K562 (cell line): ENCODE data around the gene ATRAID. TPM values are rescaled to one million over a fixed set of nuclear protein-coding genes. Genes with fewer than 3 reads are reported as not detected.

Experiments
- ATAC-seq: fragments of 200-7000 bp; cut with Tn5 transposase; 3 replicates; pipeline ENCODE4 v1.9.1; 2020; ENCODE audit warnings: moderate library complexity
- BruUV-seq: library from RNA; stranded (reverse); fragments of 400-500 nt; replicated peaks from 2 replicates; lab custom pipeline; 2021; lab: Mats Ljungman, UMichigan
- CTCF ChIA-PET: fragments of 300-600 bp; formaldehyde crosslinking; extraction: SDS; loops from one replicate; lab custom pipeline; 2021; ENCODE audit warnings: low intra/inter-chr PET ratio; lab: Yijun Ruan, JAX
- POLR2A ChIA-PET: fragments of 300-600, 350-650 bp; sonication (Branson Sonifier 250); formaldehyde crosslinking; extraction: SDS; loops from one replicate; lab custom pipeline; 2021; ENCODE audit warnings: antibody characterized with exemption, inconsistent platforms; lab: Yijun Ruan, JAX
- DNase-seq, 4 experiments: peaks; one replicate each; pipeline versions ENCODE4 v3.0.0 to v3.0.0-alpha.2; 2011 to 2018; ENCODE audit warnings: low spot score in 3 of 4, mixed read lengths in 3 of 4; ENCODE audit errors: extremely low read depth in 1 of 4
- FAIRE-seq: peaks from 2 replicates; lab custom pipeline; 2011; peaks lifted over from hg19 to GRCh38; lab: Jason Lieb, UNC
- H2AFZ ChIP-seq: 2 replicates; pipeline ENCODE4 v1.6.0; 2011; ENCODE audit warnings: low read depth, low read length, control low read depth, inconsistent platforms
- H3K27ac ChIP-seq: fragments of 200-600 bp; 3 replicates; pipeline ENCODE4 v1.8.0; 2011; ENCODE audit warnings: low read depth, mild to moderate bottlenecking, control low read depth, inconsistent platforms, low read length, moderate library complexity, mixed read lengths; ENCODE audit errors: extremely low read depth
- H3K27me3 ChIP-seq, 2 experiments: fragments of 300-600 bp in 1 of 2; 2 replicates in 1 of 2; 3 replicates in 1 of 2; pipeline versions ENCODE4 v1.6.0 to v1.8.0; 2011; ENCODE audit warnings: inconsistent platforms in 2 of 2, low read length in 2 of 2, mild to moderate bottlenecking in 1 of 2, mixed read lengths in 1 of 2, moderate library complexity in 1 of 2; ENCODE audit not compliant: control insufficient read depth in 2 of 2, insufficient read depth in 2 of 2
- H3K36me3 ChIP-seq: fragments of 300-600 bp; 3 replicates; pipeline ENCODE4 v1.8.0; 2011; ENCODE audit warnings: mild to moderate bottlenecking, low read length, inconsistent platforms; ENCODE audit not compliant: control insufficient read depth, insufficient read depth
- H3K4me1 ChIP-seq, 2 experiments: fragments of 200-600 bp in 1 of 2; replicated peaks in 1 of 2; 2 replicates in 1 of 2; 3 replicates in 1 of 2; pipeline versions ENCODE4 v1.5.1 to v1.8.0; 2011; ENCODE audit warnings: inconsistent platforms in 2 of 2, low read length in 2 of 2, mild to moderate bottlenecking in 1 of 2, mixed read lengths in 1 of 2, moderate library complexity in 1 of 2; ENCODE audit not compliant: control insufficient read depth in 2 of 2, insufficient read depth in 2 of 2
- H3K4me2 ChIP-seq: 2 replicates; pipeline ENCODE4 v1.6.1; 2011; ENCODE audit warnings: low read length, control low read depth, inconsistent platforms, mixed read lengths; ENCODE audit not compliant: insufficient read depth
- H3K4me3 ChIP-seq: fragments of 200-600 bp; sonication (generic), shearing (Covaris generic); 2 replicates; pipeline ENCODE4 v1.5.1; 2016; ENCODE audit warnings: control low read depth, inconsistent platforms
- H3K79me2 ChIP-seq: fragments of 200-600 bp; 3 replicates; pipeline ENCODE4 v1.8.0; 2011; ENCODE audit warnings: low read length, inconsistent platforms; ENCODE audit not compliant: control insufficient read depth, insufficient read depth
- H3K9ac ChIP-seq, 2 experiments: 2 replicates each; pipeline versions ENCODE4 v1.6.0 to v1.6.1; 2011; ENCODE audit warnings: low read depth in 2 of 2, low read length in 2 of 2, control low read depth in 1 of 2, inconsistent platforms in 1 of 2, mild to moderate bottlenecking in 1 of 2, mixed read lengths in 1 of 2; ENCODE audit not compliant: insufficient read depth in 1 of 2
- H3K9me1 ChIP-seq: one replicate; pipeline ENCODE4 v1.6.0; 2011; ENCODE audit warnings: inconsistent platforms, mild to moderate bottlenecking, low read length, moderate library complexity; ENCODE audit not compliant: control insufficient read depth, insufficient read depth
- H3K9me3 ChIP-seq: replicated peaks from 2 replicates; pipeline ENCODE4 v1.5.1; 2011; ENCODE audit warnings: low read depth, low read length, inconsistent platforms; ENCODE audit not compliant: control insufficient read depth, insufficient read depth
- H4K20me1 ChIP-seq: replicated peaks from 2 replicates; pipeline ENCODE4 v1.6.1; 2011; ENCODE audit warnings: low read length, inconsistent platforms, mixed read lengths; ENCODE audit not compliant: control insufficient read depth, insufficient read depth
- ASH1L ChIP-seq: fragments of 450-650 bp; IDR thresholded peaks from 2 replicates; pipeline ENCODE4 v1.6.1; 2018; ENCODE audit warnings: borderline replicate concordance, mild to moderate bottlenecking, low read depth; ENCODE audit not compliant: partially characterized antibody
- CTCFL ChIP-seq: IDR thresholded peaks from 2 replicates; pipeline ENCODE4 v1.6.1; 2011; ENCODE audit warnings: borderline replicate concordance, low read depth, mild to moderate bottlenecking, moderate library complexity, low read length; ENCODE audit not compliant: insufficient read depth, poor library complexity, severe bottlenecking
- EP400 ChIP-seq: fragments of 450-650 bp; IDR thresholded peaks from 2 replicates; pipeline ENCODE4 v1.6.1; 2017; ENCODE audit warnings: antibody characterized with exemption, mild to moderate bottlenecking, moderate library complexity
- FOXP1 ChIP-seq: sonication (generic); formaldehyde crosslinking; IDR thresholded peaks from 2 replicates; pipeline ENCODE4 v1.8.0; 2022; ENCODE audit warnings: mild to moderate bottlenecking, missing genetic modification reagents
- HNRNPUL1 ChIP-seq: fragments of 200-400 bp; formaldehyde crosslinking; IDR thresholded peaks from 2 replicates; pipeline ENCODE4 v1.6.1; 2017; ENCODE audit warnings: low read length
- MYC ChIP-seq, 2 experiments: fragments of 250-450 bp in 1 of 2; sonication (Bioruptor Pico) in 1 of 2; IDR thresholded peaks; 2 replicates each; pipeline versions ENCODE4 v1.5.1 to v1.6.1; 2012 to 2021; ENCODE audit warnings: low read depth in 2 of 2, borderline replicate concordance in 1 of 2, improper control_type of control experiment in 1 of 2, low read length in 1 of 2, mild to moderate bottlenecking in 1 of 2, moderate library complexity in 1 of 2
- PHF8 ChIP-seq: fragments of 200-600 bp; sonication (generic); IDR thresholded peaks from 2 replicates; pipeline ENCODE4 v1.6.1; 2012; ENCODE audit warnings: mixed run types, mild to moderate bottlenecking, inconsistent platforms, low read length, moderate library complexity, borderline replicate concordance
- SNIP1 ChIP-seq: fragments of 450-650 bp; IDR thresholded peaks from 2 replicates; pipeline ENCODE4 v1.7.1; 2017; ENCODE audit warnings: low read depth, mild to moderate bottlenecking
- TRIM24 ChIP-seq, 2 experiments: fragments of 450-650 bp; IDR thresholded peaks; 2 replicates each; pipeline ENCODE4 v1.6.1; 2016
- ZBTB9 ChIP-seq: fragments of 450-650 bp; formaldehyde crosslinking; IDR thresholded peaks from 2 replicates; pipeline ENCODE4 v1.4.0; 2020; ENCODE audit warnings: mild to moderate bottlenecking, moderate library complexity
- WGBS: fragments of 100-300 bp; shearing (Covaris generic); methylation state at CpG from one replicate; pipeline ENCODE4 v1.1.6; 2016; ENCODE audit warnings: low coverage, mixed read lengths; ENCODE audit not compliant: insufficient coverage; ENCODE audit errors: missing lambda C conversion rate; 5-methylcytosine and 5-hydroxymethylcytosine counted together
- in situ Hi-C: fragments of 300-500 bp; cut with MboI; formaldehyde crosslinking; loops from 4 replicates; pipeline ENCODE4 v1.15.0; 2018; ENCODE audit warnings: inconsistent platforms, mixed read lengths
- intact Hi-C: fragments of 100-400 bp; cut with micrococcal nuclease; formaldehyde crosslinking; loops from 2 replicates; pipeline ENCODE4 v1.14.2; 2022
- polyA plus RNA-seq, 8 experiments: library from polyadenylated mRNA; depleted of rRNA in 4 of 8; stranded (reverse) in 5 of 8; unstranded in 3 of 8; fragments of >200 nt; fragmentation: Nextera tagmentation in 2 of 8; fragmentation: Illumina TruSeq in 1 of 8; extraction: Ambion mirVana in 2 of 8; extraction: Trizol in 1 of 8; gene quantifications; 2 replicates each; pipeline versions ENCODE4 v1.2.1 to v1.2.3, GENCODE V29; 2011 to 2014; ENCODE audit warnings: inconsistent platforms in 1 of 8, missing spikeins in 1 of 8
- total RNA-seq, 7 experiments: library from RNA; depleted of rRNA in 6 of 7; stranded (reverse); fragments of >200 nt in 6 of 7; fragmentation: Illumina TruSeq in 2 of 7; extraction: Trizol in 2 of 7; gene quantifications; 2 replicates each; pipeline versions ENCODE4 v1.2.1 to v1.2.3, GENCODE V29; 2011 to 2021; ENCODE audit warnings: low replicate concordance in 1 of 7

ATRAID gene
- total and polyA plus RNA-seq, 9 of the 15 experiments (the other 6 are each of a cell fraction or from before 2014, with no cell fraction given), result 70.2 to 187 (median 108) TPM

- no peak for TF ChIP-seq HNRNPUL1
- TF ChIP-seq TRIM24 (IDR thresholded peaks at IDR 0.05), result no peak
These were observed 10.6 kb downstream of the ATRAID start (continued) for GRCh38 chr2:27222407-27222806.

GRCh38 chr2:27223416-27223815 is 11.6 kb downstream of the ATRAID start:
- H3K27me3 ChIP-seq, result no peaks in the 10 kb centered on the region
- intact Hi-C loops, result no loop called here
- H4K20me1 ChIP-seq, result no peaks in the 10 kb centered on the region
- peaks cover 3% of the 10 kb centered on the region for H3K9me1 ChIP-seq
- H3K4me1 ChIP-seq, result peaks cover 6 to 9% of the 10 kb centered on the region in 2 experiments; a peak in 2 of 5 replicates
- H3K9me3 ChIP-seq, result no peaks in the 10 kb centered on the region
- 0 out of 4 replicates have a peak overlapping the region, but pooled peaks of 1 of the 2 experiments have one; percentile 50 for H3K9ac ChIP-seq
- no peak overlapping the region for H3K27ac ChIP-seq
- POLR2A ChIA-PET, result no interaction called here
- ATAC-seq, result no peak
- in situ Hi-C loops, result no loop called here
- H3K79me2 ChIP-seq, result peaks cover 25% of the 10 kb centered on the region
- H3K36me3 ChIP-seq, result peaks cover 96% of the 10 kb centered on the region
- 96% methylated on average over 5 of the region's 6 CpGs for WGBS
- FAIRE-seq, result no peak
- no peak for DNase-seq
- H3K4me2 ChIP-seq, result no peak overlapping the region
- H2AFZ ChIP-seq, result no peak overlapping the region
- TF ChIP-seq ASH1L (no peak), ZBTB9 (CRISPR knock-in tag) (no peak), SNIP1 (no peak), CTCFL (no peak), FOXP1 (CRISPR knock-in tag) (no peak), EP400 (no peak), PHF8 (no peak), MYC (IDR thresholded peaks at IDR 0.05; ENCODE audit: low read depth, low read length) (no peak), MYC (CRISPR knock-in tag; IDR thresholded peaks at IDR 0.05; ENCODE audit: borderline replicate concordance, low read depth) (no peak)
- no TSS peak for BruUV-seq
- CTCF ChIA-PET, result no interaction called here
- H3K4me3 ChIP-seq, result no peak overlapping the region
